ENCODE results near the gene SKAP1.

DNA sequence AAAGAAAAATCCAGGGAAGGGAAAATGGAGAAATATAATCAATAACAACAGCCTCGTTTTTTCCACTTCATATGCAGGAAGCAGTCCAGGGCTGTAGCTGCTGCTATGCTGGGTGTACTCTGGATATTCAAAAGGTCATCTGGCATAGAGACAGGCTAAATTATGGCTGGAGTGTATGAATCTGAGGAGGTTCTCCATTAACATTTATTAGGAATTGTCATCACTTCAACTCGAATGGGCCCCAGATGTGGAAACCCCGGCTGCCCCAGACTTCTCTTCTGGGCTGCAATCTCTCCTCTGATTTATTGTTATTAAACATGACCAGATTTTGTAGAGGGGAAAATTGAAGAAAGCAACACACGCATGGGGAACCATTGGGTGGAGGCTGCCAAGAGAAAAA, 33.5 kb upstream of the SKAP1 start:
- TF ChIP-seq CTCF (IDR thresholded peaks at IDR 0.05 in 8 of 11, conservative IDR thresholded peaks at IDR 0.05 in 3 of 11) (no peak), POLR2A (IDR thresholded peaks at IDR 0.05) (no peak)
